Measurements from ENCODE around the gene UNC45B.
A peak's percentile ranks its signal among the peaks of the same experiment; 100 is the strongest.
"Not testable (repeated sequence)": the region's sequence is repeated elsewhere in the genome, so short reads cannot be mapped to it uniquely, and the experiment has no call there.

The UNC45B gene

GRCh38 chr17:35214631-35215273 is 67.1 kb downstream of the UNC45B start:
- no peak for DNase-seq (ENCODE audit: low spot score)

GRCh38 chr17:35217107-35217506 is 69.5 kb downstream of the UNC45B start:
- DNase-seq (ENCODE audit: low spot score): no peak

GRCh38 chr17:35218915-35219314 is 71.3 kb downstream of the UNC45B start:
- peak; percentile 4 for DNase-seq (ENCODE audit: low spot score)

- no peak for DNase-seq (ENCODE audit: low spot score)
Measured at GRCh38 chr17:35222452-35222851, 74.8 kb downstream of the UNC45B start.

- DNase-seq (ENCODE audit: low spot score): no peak
Measured at GRCh38 chr17:35224436-35224835, 76.8 kb downstream of the UNC45B start.

GRCh38 chr17:35227546-35227945 is 79.9 kb downstream of the UNC45B start:
- DNase-seq (ENCODE audit: low spot score): no peak

GRCh38 chr17:35229638-35230037 is 82.0 kb downstream of the UNC45B start:
- no peak for DNase-seq (ENCODE audit: low spot score)

GRCh38 chr17:35234315-35234714 is 86.7 kb downstream of the UNC45B start:
- not testable (repeated sequence) for DNase-seq (ENCODE audit: low spot score)

GRCh38 chr17:35235289-35235688 is 87.7 kb downstream of the UNC45B start:
- no peak for DNase-seq (ENCODE audit: low spot score)

GRCh38 chr17:35235917-35236316 is 88.3 kb downstream of the UNC45B start:
- no peak for DNase-seq (ENCODE audit: low spot score)

- DNase-seq (ENCODE audit: low spot score): no peak
Measured at GRCh38 chr17:35236821-35237220, 89.2 kb downstream of the UNC45B start.

GRCh38 chr17:35238821-35239220 is 91.2 kb downstream of the UNC45B start:
- DNase-seq (ENCODE audit: low spot score): no peak
